DMS 273 (cell line): Measurements from ENCODE around the gene AFF3.
A peak's percentile ranks its signal among the peaks of the same experiment; 100 is the strongest.
"Not testable (repeated sequence)": the region's sequence is repeated elsewhere in the genome, so short reads cannot be mapped to it uniquely, and the experiment has no call there.

Experiments
- DNase-seq: peaks from one replicate; lab custom pipeline; 2025; ENCODE audit not compliant: unreplicated experiment; lab: John Stamatoyannopoulos, UW

AFF3 gene

DNA sequence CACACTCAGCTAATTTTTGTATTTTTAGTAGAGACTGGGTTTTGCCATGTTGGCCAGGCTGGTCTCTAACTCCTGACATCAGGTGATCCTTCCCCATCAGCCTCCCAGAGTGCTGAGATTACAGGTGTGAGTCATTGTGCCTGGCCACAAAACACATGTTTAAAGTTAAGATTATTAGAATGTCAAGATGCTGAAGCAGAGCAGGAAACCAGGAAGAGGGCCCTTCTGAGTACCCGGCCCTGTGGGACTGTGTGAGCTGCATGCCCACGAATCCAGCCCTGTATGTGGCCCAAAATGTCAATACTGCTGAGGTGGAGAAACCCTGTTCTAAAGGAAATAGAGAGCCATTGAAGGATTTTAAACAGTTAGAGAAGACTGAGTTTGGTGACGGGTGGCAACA is 621.6 kb downstream of the AFF3 start:
- no peak for DNase-seq

DNA sequence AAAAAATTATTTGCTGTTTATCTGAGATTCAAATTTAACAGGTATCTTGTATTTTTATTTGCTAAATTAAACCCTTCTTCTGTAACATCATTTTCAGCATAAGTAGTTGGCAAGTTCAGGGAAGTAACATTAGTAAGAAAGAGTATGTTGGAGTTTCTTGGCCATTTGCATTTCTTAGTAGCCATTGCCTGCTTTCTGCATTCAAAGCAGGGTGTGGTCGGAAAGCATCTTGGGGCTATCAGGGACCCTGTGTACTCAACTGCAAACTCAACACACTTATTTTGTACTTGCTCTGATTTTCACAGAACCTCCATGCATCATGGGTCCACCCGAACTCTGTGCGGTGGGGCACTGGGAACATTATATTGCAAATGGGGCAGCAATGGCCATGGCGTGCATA is 622.2 kb downstream of the AFF3 start:
- no peak for DNase-seq

DNA sequence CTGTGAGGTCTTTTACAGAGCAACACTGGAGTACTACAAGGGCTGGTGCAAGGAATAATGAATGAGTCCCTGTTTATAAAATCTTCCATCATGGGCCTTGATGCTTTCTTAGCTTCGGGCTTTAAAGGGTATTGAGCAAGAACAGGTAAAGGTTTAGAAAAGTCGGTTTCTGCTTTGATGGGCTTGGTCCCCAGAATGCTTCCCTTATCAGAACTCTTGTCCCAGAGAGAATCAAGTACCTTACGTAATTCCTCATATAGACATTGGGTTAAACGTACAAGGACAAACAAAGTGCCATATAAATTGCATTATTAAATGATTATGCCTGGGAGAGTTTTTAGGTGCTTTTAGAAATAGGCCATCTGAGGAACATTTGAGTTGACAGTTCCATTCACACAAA is 628.0 kb downstream of the AFF3 start:
- DNase-seq, result no peak

DNA sequence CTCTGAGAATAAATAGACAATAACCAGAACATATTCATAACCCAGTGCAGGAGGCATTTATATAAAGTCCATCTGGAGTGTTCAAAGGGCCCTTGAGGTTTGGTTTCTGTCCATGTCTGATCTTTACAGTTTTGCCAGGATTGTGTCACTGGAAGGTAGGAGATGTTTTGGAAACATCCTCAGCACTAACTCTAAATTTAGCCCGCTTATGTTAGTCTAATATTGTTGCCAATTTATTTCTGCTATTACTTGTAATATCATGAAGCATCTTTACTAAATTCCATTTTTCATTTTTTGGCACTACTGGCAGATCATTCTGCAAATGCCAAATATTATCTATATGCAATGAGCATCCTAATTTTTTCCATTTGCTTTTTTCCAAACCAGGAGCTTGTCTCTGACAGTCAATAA is 630.2 kb downstream of the AFF3 start:
- no peak for DNase-seq

DNA sequence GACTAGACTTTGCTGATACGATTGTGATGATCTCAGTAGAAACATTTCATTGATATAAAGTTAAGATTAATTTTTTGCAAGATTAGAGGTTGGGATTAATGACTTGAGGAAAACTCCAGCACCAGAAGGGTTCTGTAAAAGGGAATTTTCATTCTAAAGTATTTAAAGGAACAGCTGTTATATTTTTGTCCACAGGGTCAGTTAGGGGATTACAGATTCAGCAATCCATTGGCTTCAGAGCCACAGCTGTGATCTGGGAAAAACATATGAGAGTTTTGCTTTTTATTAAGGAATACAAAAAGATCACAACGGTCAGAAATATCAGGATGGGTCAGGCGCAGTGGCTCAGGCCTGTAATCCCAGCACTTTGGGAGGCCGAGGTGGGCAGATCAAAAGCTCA is 633.0 kb downstream of the AFF3 start:
- no peak for DNase-seq

DNA sequence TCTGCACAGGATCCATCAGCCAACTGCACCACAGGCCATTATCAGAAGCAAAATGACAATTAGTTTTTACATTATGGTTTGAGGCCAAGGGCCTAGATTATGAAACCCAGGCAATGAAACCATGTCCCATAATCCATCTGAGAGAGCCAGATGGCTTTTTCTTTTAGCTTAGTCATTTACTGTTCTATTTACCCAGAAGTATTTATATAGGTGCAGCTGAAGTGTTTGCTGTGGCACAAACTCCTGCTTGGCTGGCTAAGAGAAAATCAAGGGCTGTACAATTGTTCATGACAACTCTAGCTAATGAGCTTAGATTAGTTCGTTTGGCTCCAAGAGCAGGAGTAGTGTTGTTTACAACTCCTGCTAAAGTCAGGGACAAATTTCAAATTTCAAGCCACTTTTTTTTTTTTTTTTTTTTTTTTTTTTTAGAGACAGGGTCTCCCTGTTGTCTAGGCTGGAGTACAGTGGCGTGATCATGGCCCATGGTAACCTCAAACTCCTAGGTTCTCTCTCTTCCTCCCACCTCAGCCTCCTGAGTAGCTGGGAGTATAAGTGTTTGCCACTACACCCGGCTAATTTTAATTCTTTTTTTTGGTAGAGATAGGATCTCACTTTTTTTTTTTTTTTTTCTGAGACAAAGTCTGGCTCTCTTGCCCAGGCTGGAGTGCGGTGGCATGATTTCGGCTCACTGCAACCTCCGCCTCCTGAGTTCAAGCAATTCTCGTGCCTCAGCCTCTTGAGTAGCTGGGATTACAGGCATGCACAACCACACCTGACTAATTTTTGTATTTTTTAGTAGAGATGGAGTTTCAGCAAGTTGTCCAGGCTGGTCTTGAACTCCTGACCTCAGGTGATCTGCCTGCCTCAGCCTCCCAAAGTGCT is 634.2 kb downstream of the AFF3 start:
- peak; percentile 29 for DNase-seq

- no peak for DNase-seq
Measured at GRCh38 chr2:99504844-99505584, 637.4 kb downstream of the AFF3 start.

- DNase-seq, result not testable (repeated sequence)
Measured at GRCh38 chr2:99503662-99504416, 638.6 kb downstream of the AFF3 start.

DNA sequence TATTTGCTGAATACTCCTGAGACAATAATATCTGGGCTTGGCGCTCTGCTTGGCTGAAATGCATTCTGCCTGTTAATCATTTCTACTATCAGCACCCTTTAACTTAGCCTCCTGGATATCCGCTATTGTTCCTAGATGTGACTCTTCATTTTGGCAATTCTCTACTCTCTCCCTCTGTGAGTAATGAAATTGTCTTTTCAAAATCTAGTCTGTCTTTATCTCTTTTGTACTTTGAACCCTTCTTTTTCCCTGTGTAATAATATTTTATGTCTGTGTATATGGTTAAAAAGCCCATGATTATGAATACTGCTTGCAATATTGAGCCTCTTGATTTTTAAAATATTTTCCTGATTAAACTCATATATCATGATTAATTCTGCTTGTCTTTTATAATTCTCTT is 646.4 kb downstream of the AFF3 start:
- no peak for DNase-seq
